HG02885 (cell line): ENCODE results near the gene MARCHF7.
A peak's percentile ranks its signal among the peaks of the same experiment; 100 is the strongest.
"Not testable (repeated sequence)": the region's sequence is repeated elsewhere in the genome, so short reads cannot be mapped to it uniquely, and the experiment has no call there.

ENCODE experiments used
- ATAC-seq: cut with Tn5 transposase; IDR thresholded peaks from one replicate; pipeline ENCODE4 v1.9.1; 2021; ENCODE audit warnings: mild to moderate bottlenecking; ENCODE audit not compliant: unreplicated experiment, poor library complexity

The MARCHF7 gene, protein sequence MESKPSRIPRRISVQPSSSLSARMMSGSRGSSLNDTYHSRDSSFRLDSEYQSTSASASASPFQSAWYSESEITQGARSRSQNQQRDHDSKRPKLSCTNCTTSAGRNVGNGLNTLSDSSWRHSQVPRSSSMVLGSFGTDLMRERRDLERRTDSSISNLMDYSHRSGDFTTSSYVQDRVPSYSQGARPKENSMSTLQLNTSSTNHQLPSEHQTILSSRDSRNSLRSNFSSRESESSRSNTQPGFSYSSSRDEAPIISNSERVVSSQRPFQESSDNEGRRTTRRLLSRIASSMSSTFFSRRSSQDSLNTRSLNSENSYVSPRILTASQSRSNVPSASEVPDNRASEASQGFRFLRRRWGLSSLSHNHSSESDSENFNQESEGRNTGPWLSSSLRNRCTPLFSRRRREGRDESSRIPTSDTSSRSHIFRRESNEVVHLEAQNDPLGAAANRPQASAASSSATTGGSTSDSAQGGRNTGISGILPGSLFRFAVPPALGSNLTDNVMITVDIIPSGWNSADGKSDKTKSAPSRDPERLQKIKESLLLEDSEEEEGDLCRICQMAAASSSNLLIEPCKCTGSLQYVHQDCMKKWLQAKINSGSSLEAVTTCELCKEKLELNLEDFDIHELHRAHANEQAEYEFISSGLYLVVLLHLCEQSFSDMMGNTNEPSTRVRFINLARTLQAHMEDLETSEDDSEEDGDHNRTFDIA

DNA sequence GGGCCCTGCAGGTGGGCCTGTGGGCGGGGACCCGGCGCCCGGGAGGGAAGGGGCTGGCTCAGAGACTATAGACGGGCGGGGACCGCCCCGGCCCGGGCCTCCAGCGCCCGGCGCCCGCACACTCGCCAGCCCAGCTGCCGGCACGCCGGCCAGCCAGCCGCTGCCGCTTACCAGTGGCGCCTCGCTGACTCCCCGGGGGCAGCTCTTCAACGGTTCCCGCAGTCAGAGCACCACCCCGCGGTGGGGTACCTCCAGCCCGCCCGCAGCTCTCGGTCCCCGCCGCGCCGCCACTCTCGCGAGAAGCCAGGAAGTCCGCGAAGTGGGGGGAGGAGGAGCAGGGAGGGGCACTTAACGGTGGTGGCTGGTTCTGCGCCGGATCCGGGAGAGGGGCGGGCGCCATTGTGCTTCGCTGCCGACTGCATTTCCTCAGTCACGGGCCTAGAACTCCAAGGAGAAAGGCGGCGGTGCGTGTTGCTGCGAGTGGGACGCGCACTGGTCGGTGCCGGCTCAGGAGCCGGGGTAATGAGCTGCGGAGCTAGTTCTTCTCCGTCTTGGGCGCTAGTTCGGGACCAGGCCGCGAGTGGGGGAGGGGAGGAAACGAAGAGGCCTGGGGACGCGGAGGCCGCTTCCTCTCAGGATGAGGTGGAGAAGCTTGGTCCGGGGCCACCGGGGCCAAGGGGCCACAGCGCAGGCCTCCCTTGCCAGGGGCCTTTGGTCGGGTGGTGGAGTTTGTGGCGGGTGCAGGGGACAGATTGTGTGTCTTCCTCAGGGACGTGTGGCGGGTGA lies at the start of gene MARCHF7:
MARCHF7 (plus strand) TSS at position 364 of the 786 bp plus-strand sequence. CDS start 16,517 bp downstream, outside the sequence.
- peak; percentile 91 for ATAC-seq

DNA sequence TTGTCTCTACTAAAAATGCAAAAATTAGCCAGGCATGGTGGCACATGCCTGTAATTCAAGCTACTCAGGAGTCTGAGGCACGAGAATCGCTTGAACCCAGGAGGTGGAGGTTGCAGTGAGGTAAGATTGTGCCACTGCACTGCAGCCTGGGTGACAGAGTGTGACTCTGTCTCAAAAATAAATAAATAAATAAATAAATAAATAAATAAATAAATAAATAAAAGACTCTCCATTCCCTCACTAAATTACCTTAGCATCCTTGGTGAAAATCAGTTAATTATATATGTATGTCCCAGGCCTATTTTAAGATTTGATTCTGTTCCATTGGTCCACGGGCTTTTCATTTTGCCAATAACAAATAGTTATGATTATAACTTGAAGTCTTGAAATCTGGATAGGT lies 44.9 kb upstream of the MARCHF7 start:
- not testable (repeated sequence) for ATAC-seq

DNA sequence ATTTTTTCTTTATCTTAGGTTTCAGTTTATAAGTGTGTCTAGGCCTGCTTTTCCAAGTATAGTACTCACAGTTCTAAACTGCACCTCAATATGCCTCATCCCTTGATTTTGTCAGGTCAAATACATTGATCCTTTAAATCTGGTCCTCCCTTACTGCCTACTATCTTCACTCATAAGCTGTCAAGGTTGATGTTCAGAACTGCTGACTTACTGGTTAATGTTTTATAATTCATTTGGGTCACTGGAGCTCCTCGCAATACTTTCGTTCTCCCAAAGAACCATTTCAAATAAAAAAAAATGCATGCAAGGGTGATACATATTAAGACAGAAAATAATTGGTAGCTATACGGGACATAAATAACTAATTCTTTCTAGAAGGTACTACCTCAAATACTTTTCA lies 41.3 kb upstream of the MARCHF7 start:
- ATAC-seq = no peak

DNA sequence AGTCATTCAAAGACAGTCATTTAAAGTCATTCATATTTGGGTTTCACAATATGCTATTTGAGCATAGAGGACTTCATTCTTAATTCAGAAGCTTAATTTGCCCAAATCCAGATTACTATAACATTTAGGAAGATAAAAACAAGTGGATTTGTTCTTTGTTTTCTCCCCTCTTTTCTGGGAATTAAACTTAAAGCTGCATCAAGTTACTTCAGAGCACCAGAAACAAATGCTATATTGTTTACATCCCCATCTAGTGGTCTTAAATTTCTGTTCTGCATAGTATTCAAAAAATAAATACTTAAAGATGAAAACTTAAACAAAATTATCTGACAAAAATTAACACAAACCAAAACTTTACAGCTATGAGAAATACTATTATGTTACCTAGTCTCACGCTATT lies 34.7 kb upstream of the MARCHF7 start:
- ATAC-seq = no peak

DNA sequence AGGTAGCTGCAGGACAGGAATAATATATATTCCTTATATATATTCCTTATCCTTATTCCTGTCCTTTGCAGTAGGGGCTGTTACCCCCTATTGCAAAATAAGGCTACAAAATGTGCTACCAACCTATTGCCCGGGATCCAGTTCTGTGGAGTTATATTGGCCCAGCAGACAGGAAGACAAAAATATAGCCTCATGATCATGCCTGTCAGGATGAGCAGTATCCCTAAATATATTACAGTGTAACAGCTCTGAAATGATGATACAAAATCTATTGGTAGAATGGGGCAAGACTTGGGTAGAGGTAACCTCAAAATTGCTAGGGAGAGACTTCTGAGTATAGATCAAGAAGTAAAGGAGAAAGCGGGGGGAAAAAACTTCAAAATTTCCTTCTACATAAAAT lies 31.6 kb upstream of the MARCHF7 start:
- ATAC-seq = no peak

GRCh38 chr2:159683817-159684216 lies 28.5 kb upstream of the MARCHF7 start:
- no peak for ATAC-seq

GRCh38 chr2:159684796-159685195 lies 27.5 kb upstream of the MARCHF7 start:
- ATAC-seq = no peak

DNA sequence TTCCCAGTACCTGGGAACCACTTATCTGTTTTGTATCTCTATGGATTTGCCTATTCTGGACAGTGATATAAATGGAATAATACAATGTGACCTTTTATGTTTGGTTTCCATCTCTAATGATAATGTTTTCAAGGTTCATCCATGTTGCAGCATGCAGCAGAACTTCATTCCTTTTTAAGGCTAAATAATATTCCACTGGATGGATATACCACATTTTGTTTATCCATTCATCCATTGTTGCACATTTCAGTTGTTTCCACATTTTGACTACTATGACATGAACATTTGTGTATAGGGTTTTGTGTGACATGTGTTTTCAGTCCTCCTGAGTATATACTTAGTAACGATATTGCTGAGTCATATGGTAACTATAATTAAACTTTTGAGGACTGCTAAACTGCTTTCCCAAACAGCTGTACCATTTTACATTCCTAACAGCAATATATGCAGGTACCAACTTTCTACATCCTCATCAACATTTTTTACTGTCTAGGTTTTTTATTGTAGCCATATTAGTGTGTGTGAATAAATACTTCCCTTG lies 17.7 kb upstream of the MARCHF7 start:
- no peak for ATAC-seq

DNA sequence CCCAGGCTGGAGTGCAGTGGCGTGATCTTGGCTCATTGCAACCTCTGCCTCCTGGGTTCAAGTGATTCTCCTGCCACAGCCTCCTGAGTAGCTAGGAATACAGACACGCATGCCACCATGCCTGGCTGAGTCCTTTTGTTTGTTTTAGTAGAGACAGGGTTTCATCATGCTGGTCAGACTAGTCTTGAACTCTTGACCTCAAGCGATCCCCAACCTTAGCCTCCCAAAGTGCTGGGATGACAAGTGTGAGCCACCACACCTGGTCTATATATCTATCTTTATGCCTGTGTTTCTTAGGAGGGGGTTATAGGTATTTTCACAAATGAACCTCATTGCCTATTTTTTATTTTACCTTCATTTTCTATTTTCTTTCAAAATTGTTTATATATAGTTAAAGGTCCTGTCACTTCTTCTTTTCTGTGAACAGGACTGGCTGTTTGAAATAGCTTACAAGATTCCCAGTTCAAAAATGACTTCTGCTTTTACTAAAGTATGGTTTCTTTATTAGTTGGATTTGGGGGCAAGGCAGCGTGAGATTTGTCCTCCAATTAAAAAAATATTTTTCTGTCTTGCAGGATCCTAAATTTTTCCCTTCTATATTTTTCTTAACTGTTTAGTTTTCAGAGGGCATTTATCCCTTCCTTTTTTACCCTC lies 16.4 kb upstream of the MARCHF7 start:
- ATAC-seq = peak; percentile 45

DNA sequence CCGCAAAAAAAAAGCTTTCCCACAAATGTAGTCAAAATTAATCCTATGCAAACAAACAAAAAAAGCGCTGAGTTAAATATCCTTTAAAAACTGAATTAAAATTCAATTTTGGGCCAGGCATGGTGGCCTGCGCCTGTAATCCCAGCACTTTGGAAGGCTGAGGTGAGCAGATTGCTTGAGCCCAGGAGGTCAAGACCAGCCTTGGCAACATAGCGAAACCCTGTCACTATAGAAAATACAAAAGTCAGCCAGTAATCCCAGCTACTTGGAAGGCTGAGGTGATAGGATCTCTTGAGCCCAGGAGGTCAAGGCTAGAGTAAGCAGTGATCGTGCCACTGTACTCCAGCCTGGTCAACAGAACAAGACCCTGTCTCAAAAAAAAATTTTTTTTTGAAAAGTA lies 8.8 kb upstream of the MARCHF7 start:
- no peak for ATAC-seq

- no peak for ATAC-seq
Measured at GRCh38 chr2:159706385-159706980, 5.8 kb upstream of the MARCHF7 start.

GRCh38 chr2:159708066-159708760 lies 4.1 kb upstream of the MARCHF7 start:
- ATAC-seq = no peak

- no peak for ATAC-seq
Measured at GRCh38 chr2:159710601-159711180, 1.6 kb upstream of the MARCHF7 start.

DNA sequence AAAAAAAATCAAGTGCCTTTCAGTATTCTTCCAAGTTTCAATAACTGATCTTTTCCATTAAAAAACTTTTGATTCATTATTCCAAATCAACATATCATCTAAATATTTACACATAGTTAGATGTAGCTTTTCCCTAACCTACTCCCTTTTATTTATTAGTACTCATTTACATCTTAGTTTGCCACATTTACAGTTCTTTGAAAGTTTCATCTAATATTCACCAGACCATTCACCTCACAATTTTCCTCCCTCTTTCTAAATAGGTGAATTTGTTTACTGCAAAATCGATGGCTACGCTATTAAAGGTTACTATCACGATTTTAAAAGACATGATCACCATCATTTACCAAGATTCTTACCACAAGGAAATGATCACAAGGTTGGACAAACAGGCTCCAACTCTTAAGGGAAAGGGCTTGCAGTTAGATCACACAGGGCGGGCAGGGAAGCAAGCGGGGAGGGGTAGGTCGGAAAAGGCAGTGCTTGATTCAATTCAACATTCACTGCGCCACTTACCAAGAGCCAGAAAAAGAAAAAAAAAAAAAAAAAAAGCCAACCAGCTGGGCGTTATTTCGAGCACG lies 654 bp upstream of the MARCHF7 start:
- ATAC-seq = no peak

DNA sequence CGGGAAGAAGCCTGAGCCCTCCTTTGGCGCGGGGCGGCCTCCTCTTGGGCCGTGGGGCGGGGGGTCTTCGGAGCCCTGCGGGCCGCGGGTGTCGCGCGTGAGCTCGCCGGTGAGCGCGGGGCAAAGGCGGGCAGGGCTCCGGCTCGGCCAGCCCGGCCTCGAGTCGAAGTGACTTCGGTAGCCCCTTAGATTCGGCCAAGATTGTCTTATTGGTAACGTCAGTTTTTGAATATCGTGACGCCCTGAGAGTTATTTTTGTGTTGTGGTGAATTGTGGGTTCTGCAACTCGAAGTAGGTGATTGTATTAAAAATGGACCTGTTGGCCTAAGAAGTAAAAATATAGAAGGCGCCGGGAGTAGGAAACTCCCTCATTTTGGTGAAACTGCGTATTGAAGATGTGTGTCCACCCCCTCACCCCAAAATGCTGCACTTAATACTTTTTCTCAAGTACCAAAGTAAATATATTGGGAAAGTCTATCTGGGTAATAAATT lies 669 bp downstream of the MARCHF7 start:
- ATAC-seq = peak; percentile 9

- ATAC-seq = no peak
Measured at GRCh38 chr2:159713631-159714246, 1.4 kb downstream of the MARCHF7 start.

GRCh38 chr2:159714247-159714930 lies 2.1 kb downstream of the MARCHF7 start:
- no peak for ATAC-seq
